HEK293 (cell line): ENCODE results near the gene PELI3.

ENCODE experiments used
- CTCF ChIA-PET: fragments of 350-600 bp; formaldehyde crosslinking; extraction: SDS; loops from one replicate; lab custom pipeline; 2021; ENCODE audit warnings: antibody characterized with exemption; lab: Yijun Ruan, JAX
- POLR2A ChIA-PET: fragments of 300-600 bp; formaldehyde crosslinking; extraction: SDS; loops from one replicate; lab custom pipeline; 2020; ENCODE audit warnings: antibody characterized with exemption, inconsistent platforms; lab: Yijun Ruan, JAX
- H3K27ac ChIP-seq: fragments of 200-500 bp; sonication (Bioruptor generic); 2 replicates; pipeline ENCODE4 v1.5.1; 2014; ENCODE audit warnings: low read depth, low read length, control low read depth, inconsistent platforms; ENCODE audit errors: extremely low read depth
- H3K36me3 ChIP-seq, 2 experiments: fragments of 200-500 bp in 1 of 2; sonication (Bioruptor generic) in 1 of 2; 1 replicate in 1 of 2; 2 replicates in 1 of 2; pipeline ENCODE4 v1.5.1; 2014 to 2017; ENCODE audit warnings: inconsistent platforms in 2 of 2, low read length in 2 of 2; ENCODE audit not compliant: control insufficient read depth in 2 of 2, insufficient read depth in 1 of 2
- H3K4me1 ChIP-seq: fragments of 200-500 bp; sonication (Bioruptor generic); 2 replicates; pipeline ENCODE4 v1.5.1; 2014; ENCODE audit warnings: mild to moderate bottlenecking, low read length, inconsistent platforms; ENCODE audit not compliant: control insufficient read depth, insufficient read depth
- H3K4me3 ChIP-seq: 2 replicates; pipeline ENCODE4 v1.5.1; 2011; ENCODE audit warnings: low read depth, mild to moderate bottlenecking, control low read depth, low read length, moderate library complexity
- H3K9me3 ChIP-seq: fragments of 200-500 bp; sonication (Bioruptor generic); 2 replicates; pipeline ENCODE4 v1.5.1; 2014; ENCODE audit warnings: low read depth, low read length, inconsistent platforms; ENCODE audit not compliant: control insufficient read depth, insufficient read depth
- BCL6B ChIP-seq: fragments of 450-650 bp; formaldehyde crosslinking; IDR thresholded peaks from 2 replicates; pipeline ENCODE4 v1.5.1; 2017; ENCODE audit warnings: missing biosample characterization, missing genetic modification characterization
- EGR2 ChIP-seq: fragments of 450-650 bp; formaldehyde crosslinking; IDR thresholded peaks from 2 replicates; pipeline ENCODE4 v1.5.1; 2016; ENCODE audit warnings: low read depth, missing biosample characterization, missing genetic modification characterization
- KLF16 ChIP-seq: fragments of 450-650 bp; formaldehyde crosslinking; IDR thresholded peaks from 2 replicates; pipeline ENCODE4 v1.5.1; 2017; ENCODE audit warnings: missing biosample characterization, missing genetic modification characterization
- RBAK ChIP-seq: fragments of 450-650 bp; formaldehyde crosslinking; IDR thresholded peaks from 2 replicates; pipeline ENCODE4 v1.5.1; 2016; ENCODE audit warnings: missing biosample characterization, missing genetic modification characterization
- SALL2 ChIP-seq: fragments of 450-650 bp; formaldehyde crosslinking; IDR thresholded peaks from 2 replicates; pipeline ENCODE4 v1.5.0; 2017; ENCODE audit warnings: missing biosample characterization, mild to moderate bottlenecking, missing genetic modification characterization, borderline replicate concordance
- ZBTB1 ChIP-seq: fragments of 450-650 bp; formaldehyde crosslinking; IDR thresholded peaks from 2 replicates; pipeline ENCODE4 v1.5.1; 2016; ENCODE audit warnings: missing biosample characterization, missing genetic modification characterization
- ZBTB10 ChIP-seq: fragments of 450-650 bp; formaldehyde crosslinking; IDR thresholded peaks from 2 replicates; pipeline ENCODE4 v1.5.1; 2016; ENCODE audit warnings: missing biosample characterization, missing genetic modification characterization
- ZFP37 ChIP-seq: fragments of 450-650 bp; formaldehyde crosslinking; IDR thresholded peaks from 2 replicates; pipeline ENCODE4 v1.5.1; 2016; ENCODE audit warnings: missing biosample characterization, missing genetic modification characterization
- ZFP69B ChIP-seq: fragments of 450-650 bp; formaldehyde crosslinking; IDR thresholded peaks from 2 replicates; pipeline ENCODE4 v1.5.1; 2016; ENCODE audit warnings: missing biosample characterization, missing genetic modification characterization
- ZIC2 ChIP-seq: fragments of 450-650 bp; formaldehyde crosslinking; IDR thresholded peaks from 2 replicates; pipeline ENCODE4 v1.5.1; 2016; ENCODE audit warnings: missing biosample characterization, missing genetic modification characterization
- ZNF335 ChIP-seq: fragments of 450-650 bp; formaldehyde crosslinking; conservative IDR thresholded peaks from 2 replicates; pipeline ENCODE4 v1.5.1; 2016; ENCODE audit warnings: missing biosample characterization, missing genetic modification characterization
- ZNF529 ChIP-seq: fragments of 450-650 bp; formaldehyde crosslinking; IDR thresholded peaks from 2 replicates; pipeline ENCODE4 v1.5.1; 2017; ENCODE audit warnings: missing genetic modification characterization, missing biosample characterization; ENCODE audit not compliant: insufficient replicate concordance
- ZNF843 ChIP-seq: fragments of 450-650 bp; formaldehyde crosslinking; IDR thresholded peaks from 2 replicates; pipeline ENCODE4 v1.5.1; 2016; ENCODE audit warnings: missing biosample characterization, missing genetic modification characterization
- ZSCAN30 ChIP-seq: fragments of 450-650 bp; IDR thresholded peaks from 2 replicates; pipeline ENCODE4 v1.5.1; 2018; ENCODE audit warnings: missing biosample characterization, mild to moderate bottlenecking, missing genetic modification characterization, moderate library complexity
- ZXDB ChIP-seq: fragments of 450-650 bp; formaldehyde crosslinking; IDR thresholded peaks from 2 replicates; pipeline ENCODE4 v1.5.1; 2016; ENCODE audit warnings: missing biosample characterization, missing genetic modification characterization
- TF ChIP-seq, protein P1 (sequence below): fragments of 450-650 bp; formaldehyde crosslinking; IDR thresholded peaks from 2 replicates; pipeline ENCODE4; 2016; ENCODE audit warnings: missing biosample characterization, missing genetic modification characterization
- TF ChIP-seq, protein P2 (sequence below): fragments of 450-650 bp; formaldehyde crosslinking; IDR thresholded peaks from 2 replicates; pipeline ENCODE4 v1.5.1; 2016; ENCODE audit warnings: missing biosample characterization, missing genetic modification characterization

PELI3 gene

GRCh38 chr11:66505276-66505816 is 38.6 kb downstream of the PELI3 start:
- H3K9me3 ChIP-seq: no peaks in the 10 kb centered on the region
- TF ChIP-seq BCL6B (no peak), EGR2 (tag by site-specific recombination) (no peak), ZIC2 (tag by site-specific recombination) (no peak), ZNF529 (tag by site-specific recombination) (no peak), ZFP69B (no peak), SALL2 (tag by site-specific recombination) (no peak), ZBTB1 (no peak), ZSCAN30 (no peak), KLF16 (tag by site-specific recombination) (no peak), RBAK (tag by site-specific recombination) (no peak), ZFP37 (tag by site-specific recombination) (no peak), ZBTB10 (tag by site-specific recombination) (no peak), ZNF843 (no peak)
- TF ChIP-seq, protein P1, sequence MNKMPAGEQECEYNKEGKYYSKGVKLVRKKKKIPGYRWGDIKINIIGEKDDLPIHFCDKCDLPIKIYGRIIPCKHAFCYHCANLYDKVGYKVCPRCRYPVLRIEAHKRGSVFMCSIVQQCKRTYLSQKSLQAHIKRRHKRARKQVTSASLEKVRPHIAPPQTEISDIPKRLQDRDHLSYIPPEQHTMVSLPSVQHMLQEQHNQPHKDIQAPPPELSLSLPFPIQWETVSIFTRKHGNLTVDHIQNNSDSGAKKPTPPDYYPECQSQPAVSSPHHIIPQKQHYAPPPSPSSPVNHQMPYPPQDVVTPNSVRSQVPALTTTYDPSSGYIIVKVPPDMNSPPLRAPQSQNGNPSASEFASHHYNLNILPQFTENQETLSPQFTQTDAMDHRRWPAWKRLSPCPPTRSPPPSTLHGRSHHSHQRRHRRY (tag by site-specific recombination): no peak
- TF ChIP-seq, protein P2, sequence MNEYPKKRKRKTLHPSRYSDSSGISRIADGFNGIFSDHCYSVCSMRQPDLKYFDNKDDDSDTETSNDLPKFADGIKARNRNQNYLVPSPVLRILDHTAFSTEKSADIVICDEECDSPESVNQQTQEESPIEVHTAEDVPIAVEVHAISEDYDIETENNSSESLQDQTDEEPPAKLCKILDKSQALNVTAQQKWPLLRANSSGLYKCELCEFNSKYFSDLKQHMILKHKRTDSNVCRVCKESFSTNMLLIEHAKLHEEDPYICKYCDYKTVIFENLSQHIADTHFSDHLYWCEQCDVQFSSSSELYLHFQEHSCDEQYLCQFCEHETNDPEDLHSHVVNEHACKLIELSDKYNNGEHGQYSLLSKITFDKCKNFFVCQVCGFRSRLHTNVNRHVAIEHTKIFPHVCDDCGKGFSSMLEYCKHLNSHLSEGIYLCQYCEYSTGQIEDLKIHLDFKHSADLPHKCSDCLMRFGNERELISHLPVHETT (tag by site-specific recombination): no peak
- TF ChIP-seq, all 188 proteins: peak for 0
- ChIA-PET CTCF (no interaction called here), POLR2A (interaction anchor here (0.7 to 1.9 kb wide), 2 partner anchors 25 to 90 kb away, joined by 5 to 9 read pairs; partner anchors contain the start of gene DPP3)
- Histone ChIP-seq H3K27ac (no peak overlapping the region), H3K4me3 (no peak overlapping the region), H3K36me3 (peaks cover 0 to 19% of the 10 kb centered on the region in 2 experiments; a peak in 2 of 3 replicates), H3K4me1 (no peaks in the 10 kb centered on the region)

DNA sequence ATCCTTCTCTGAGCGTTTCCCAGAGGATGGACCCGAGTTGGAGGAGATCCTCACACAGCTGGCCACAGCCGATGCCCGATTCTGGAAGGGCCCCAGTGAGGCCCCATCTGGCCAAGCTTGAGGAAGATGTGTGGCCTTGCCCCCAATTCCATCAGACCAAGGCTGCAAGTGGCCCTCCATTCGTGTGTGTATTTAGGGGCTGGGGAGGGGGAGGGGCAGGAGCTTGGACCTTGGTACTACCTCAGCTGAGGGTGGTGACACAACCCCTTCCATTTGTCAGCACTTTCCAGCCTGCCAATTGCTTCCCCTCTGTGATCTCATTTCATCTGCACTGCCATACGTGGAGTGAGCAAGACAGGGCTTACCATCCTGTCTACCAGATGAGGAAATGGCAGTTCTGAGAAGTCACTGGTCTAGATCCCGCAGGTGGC is 42.4 kb downstream of the PELI3 start:
- peaks cover 0 to 38% of the 10 kb centered on the region in 2 experiments; a peak in 2 of 3 replicates for H3K36me3 ChIP-seq
- TF ChIP-seq ZNF335 (tag by site-specific recombination): peak; percentile 66
- TF ChIP-seq ZXDB (tag by site-specific recombination): no peak
- CTCF ChIA-PET: interaction anchor here (1.7 kb wide), 1 partner anchor 123 kb away, joined by 3 read pairs; no protein-coding TSS in a partner anchor
- H3K4me1 ChIP-seq: no peaks in the 10 kb centered on the region
- no peak overlapping the region for H3K27ac ChIP-seq
- POLR2A ChIA-PET: interaction anchor here (1.2 kb wide), 1 partner anchor 16 kb away, joined by 10 read pairs; no protein-coding TSS in a partner anchor
- no peak overlapping the region for H3K4me3 ChIP-seq
- no peaks in the 10 kb centered on the region for H3K9me3 ChIP-seq
